Stimulated activated CD8-positive, alpha-beta memory T cell treated with anti-CD3 and anti-CD28 coated beads, Interleukin-15, amount 100 ng/mL, for 1 hour (primary cell): ENCODE measurements around the gene NUDCD3.

Experiments
- DNase-seq: peaks from one replicate; pipeline ENCODE4 v3.0.0-alpha.2; 2020; ENCODE audit warnings: low read depth

Gene NUDCD3

DNA sequence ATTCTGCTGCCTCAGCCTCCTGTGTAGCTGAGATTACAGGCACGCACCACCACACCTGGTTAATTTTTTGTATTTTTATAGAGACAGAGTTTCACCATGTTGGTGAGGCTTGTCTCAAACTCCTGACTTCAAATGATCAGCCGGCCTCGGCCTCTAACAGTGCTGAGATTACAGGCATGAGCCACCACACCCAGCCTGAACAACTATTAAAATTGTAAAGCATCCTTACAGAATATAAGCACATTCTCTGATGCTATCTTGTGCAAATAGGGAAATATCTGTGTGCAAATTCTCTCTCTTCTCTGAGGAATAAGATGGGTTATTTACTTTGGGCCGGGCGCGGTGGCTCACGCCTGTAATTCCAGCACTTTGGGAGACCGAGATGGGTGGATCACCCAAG lies 12.5 kb downstream of the NUDCD3 start:
- DNase-seq, result no peak

DNA sequence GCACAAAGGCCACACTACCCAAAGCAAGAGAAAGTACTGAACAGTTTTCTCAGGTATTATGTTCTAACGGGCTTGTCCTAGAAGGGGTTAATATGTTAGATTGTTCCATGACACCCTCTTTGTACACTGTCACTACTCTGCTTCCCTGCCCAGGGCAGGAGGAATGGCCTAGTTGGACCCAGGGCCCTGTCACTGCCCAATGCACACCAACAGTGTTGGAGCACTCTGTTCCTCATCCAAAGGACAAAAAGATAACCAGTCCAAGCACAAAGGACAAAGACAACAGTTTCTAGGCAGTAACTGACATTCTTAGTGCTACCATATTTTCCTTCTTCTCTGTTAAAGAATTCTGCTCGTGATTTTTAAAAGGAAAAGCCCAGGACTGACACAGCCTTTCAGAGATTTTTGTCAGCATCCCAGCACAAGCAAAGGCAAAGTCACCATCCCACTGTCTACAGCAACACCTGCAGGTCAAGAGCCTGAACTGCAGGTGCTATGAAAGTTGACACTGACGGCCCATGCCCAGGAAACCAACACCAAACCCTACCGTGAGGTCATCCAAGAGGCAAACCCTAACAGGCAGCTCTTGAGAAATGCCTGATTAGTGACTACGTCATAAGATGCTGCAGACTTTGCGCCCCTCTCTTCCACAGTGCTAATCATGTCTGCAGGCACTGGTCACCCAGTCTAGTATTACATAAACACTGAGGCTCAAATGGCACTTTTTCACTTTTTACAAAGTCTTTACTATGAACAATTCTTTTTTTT lies 13.2 kb downstream of the NUDCD3 start:
- DNase-seq, result peak; percentile 12

DNA sequence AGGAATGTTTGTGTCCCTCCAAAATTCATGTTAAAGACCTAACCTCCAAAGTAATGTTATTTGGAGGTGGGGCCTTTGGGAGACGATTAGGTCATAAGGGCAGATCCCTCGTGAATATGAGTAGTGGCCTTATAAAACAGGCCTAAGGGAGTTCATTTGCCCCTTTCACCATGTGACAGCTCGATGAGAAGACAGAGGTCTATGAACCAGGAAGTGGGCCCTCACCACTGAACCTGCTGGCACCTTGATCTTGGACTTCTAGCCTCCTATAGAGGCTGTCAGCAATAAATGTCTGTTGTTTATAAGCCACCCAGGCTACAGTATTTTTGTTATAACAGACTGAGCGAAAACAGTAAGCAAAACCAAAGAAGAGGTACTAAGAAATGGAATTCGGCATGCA lies 14.1 kb downstream of the NUDCD3 start:
- no peak for DNase-seq

DNA sequence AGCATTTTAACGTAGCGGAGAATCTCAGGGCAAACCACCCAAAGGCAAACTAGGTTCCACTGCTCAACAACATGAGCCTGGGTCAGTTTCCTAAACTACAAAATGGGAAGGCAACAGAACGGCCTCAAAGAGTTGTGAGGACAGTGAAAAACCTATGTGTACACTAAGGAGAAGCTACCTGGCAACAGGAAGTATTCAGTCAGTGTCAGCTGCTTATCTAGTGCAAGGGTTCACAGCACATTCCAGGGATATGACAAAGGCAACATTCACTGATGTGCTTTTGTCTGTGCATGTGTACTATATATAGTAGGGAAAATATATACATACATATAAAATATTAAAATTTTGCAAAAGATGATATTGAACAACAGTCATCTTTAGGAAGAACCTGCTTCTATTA lies 17.2 kb downstream of the NUDCD3 start:
- DNase-seq, result no peak

DNA sequence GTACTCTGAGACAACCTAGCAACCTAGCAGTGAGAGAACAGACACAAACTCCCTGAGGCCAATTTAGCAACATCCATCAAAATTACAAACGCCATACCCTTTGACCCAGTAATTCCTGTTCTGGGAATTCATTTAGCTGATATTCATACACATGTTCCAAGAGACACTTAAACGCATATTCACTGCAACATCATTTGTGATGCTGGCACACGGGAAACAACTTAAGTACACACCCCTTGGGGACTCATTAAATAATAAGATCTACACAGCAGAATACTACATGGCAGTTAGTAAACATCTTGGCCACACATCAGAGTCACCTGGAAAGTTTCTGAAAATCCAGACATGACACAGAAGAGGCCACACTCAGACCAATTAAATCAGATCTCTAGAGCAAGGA lies 17.6 kb downstream of the NUDCD3 start:
- no peak for DNase-seq

DNA sequence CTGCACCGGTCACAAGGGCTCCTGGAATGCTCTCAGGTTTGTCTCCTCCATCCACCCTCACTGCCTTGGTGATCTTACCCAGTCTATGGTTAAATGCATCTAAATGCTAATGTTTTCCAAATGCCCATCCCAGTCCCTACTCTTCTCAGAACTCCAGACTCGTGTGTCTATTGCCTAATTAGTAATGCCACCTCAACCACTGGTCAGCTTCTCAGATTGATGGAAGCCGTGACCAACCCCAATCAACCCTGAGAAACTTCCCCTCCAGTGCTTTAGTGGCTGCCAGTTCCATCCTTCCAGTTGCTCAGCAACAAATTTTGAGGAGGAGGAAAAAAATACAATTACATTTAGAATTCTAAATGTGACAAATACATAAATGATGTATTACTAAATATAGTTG lies 18.6 kb downstream of the NUDCD3 start:
- no peak for DNase-seq

DNA sequence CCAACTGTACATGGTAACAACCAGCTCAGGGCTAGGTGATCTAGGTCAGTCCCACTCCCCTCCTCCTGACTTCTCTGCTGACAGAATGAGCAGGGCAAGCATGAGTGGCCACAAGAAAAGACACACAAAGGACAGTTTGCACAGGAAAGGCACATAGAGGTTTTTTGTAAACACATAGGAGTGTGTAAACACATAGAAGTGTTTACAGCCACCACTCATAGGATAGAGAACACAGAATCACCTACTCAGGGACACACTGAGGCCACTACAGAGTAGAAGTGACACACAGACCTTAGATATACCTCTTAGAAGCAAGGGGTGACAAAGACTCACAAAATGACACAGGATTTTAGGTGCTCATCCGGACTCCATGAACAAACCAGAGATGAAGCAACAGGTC lies 19.0 kb downstream of the NUDCD3 start:
- no peak for DNase-seq

DNA sequence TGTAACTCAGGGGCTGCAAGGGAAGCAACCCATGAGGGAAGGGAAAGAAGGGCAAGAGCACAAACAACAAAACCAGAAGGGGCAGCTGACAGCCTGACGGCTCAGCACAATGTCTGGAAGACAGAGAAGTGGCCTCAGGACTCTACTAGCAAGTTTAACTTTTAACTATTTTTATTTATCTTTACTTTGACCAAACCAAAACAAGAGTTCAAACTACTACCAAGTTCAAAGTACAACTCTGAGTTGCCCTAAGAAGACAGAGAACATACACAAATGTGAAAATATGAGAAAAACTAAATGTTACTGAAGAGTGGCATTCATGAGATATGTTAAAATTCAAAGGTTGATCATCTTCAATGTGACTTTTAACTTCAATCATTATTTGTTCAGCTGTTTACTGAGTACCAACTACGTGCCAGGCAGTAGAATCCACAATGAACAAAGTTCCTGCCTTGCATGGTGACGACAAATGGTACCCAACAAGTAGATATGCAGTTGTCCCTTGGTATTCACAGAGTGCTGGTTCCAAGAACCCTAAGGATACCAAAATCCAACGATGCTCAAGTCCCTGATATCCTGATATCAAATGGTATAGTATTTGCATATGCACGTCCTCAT lies 19.7 kb downstream of the NUDCD3 start:
- no peak for DNase-seq

DNA sequence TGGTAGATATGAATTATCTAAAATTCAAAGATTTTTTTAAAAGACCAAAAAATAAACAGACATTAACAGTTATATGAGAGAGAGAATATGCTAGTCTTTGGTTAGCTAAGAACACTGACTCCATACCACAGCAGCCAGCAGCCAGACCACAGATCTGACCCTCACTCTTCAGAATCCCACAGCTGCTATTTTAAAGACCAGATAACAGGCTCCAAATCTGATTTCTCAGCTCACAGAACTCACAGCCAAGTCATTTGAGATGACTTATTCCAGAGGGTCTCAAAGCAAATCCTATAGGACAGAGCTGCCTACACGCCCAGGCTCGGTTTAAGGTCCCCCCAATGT lies 20.4 kb downstream of the NUDCD3 start:
- DNase-seq, result no peak

DNA sequence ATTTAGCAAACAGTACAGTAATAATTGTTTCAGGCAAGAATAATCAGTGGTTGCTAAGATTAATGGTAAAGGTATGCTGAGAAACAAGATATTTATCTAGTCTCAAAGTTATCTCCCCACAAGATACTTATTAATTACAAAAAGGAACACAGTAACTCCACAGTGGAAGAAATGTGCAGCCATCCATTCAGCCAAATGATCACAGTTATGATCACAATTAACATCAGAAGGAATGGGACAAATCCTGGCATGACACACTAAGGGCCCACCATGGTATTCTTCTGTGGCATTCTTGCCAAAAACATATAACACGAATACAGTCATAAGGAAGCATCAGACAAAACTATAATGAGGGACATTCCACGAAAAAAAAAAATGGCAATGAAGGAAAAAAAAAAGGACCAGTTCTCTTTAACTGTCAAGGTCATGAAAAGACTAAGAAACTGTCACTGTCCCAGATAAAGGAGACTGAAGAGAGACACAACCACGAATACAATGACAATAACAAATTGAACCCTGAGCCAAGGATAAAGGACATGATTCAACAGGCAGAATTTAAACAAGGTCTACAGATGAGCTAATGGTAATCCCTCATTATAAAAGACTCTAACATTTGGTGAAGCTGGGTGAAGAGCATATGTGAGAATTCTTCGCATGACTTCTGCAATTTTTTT lies 20.9 kb downstream of the NUDCD3 start:
- no peak for DNase-seq

DNA sequence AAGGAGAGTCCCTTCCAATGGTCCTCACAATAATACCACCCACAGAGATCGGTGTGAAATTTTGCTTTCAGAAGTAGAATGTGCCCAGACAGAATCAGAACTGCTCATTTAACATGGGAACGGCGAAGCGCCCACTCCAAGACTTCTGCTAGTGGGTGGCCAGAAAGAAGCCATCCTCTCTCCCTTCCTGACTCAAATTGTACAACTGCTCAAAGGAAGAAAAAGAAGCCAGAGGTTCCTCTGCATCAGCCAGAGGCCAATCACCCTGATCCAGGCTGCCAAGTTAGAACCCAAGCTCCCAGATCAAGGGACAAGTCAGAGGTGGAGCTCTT lies 23.3 kb downstream of the NUDCD3 start:
- DNase-seq, result no peak

DNA sequence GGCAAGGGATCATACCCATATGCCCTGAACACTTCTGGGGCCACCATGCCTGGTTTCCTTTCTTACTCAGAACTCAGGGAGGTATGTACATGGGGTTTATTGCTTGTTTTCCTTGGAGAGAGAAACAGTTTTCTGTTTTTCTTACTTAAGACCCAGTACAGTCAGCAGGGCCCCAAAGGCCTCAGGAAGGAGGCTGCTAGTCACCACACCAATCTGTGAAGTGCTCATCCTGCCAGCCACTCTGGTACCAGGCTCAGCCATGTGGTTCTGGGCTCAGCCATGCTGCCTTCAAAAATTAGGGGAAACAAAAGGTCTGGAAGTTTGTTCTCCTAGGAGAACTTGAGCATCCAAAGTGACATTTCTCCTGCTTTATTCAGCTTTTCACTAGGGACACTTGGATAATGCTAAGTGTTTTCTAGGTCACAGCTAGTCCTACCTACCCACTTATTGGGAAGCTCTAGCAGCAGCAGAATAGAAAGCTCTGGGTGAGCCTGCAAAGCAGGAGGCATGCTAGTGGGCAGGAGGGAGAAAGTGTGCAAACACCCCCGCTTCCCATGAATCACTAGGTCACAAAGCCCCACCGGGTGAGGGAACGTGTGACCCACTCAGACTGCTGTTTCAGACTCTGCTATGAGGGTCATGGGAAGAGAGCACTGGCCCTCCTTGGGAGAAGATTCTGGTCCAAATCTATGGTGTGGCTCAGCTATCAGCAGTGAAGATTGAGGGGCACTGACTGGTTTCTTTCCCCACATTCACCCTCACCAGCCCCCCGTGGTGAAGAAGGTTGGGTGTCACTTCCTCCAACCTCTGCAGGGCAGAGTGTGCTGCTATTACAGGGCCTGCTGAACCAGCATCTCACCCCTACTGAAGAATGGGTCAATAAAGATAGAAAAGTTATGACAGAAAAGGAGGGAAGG lies 23.9 kb downstream of the NUDCD3 start:
- no peak for DNase-seq

DNA sequence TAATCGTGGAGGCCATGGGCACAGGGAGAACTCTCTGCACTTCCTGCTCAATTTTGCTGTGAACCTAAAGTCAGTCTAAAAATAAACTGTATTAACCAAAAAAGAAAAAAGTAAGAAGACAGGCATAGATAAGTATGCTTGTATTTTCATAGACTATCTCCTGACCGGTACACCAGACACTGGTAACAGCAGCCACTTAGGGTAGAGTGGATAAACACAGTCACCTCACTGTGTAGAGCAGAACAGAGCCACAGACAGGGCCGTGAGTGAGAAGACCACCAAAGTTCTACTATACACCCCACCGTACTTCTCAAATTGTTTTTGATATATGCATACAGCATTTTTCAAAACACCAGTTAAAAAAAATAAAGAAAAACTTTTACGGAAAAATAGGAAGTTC lies 25.0 kb downstream of the NUDCD3 start:
- no peak for DNase-seq

DNA sequence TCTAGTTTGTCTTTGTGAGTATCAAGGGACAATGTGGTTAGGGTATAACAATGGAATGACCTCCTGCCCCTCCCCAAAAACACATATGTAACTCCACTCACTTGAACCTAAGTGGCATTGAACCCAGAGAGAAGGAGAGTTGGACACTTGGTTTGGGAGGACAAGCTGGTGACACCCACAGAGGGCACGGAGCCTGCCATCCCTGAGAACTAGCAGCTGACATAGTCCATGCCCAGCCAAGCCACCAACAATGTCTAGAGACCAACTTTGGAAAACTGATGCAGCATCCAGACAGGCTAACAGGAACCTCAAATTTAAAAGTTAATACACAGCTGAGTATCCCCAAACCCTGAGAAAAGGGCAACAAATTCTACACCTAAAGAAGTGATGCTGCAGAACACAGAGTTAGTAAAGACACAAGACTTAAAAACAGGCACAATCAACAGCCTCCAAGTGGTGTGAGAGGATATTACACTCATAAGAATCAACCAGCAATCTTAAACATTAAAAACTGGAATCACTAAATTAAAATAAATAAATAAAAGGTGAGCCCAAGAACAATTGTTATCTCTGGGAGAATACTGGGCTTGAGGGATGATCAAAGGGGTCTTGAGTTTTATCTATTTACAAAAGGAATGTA lies 27.2 kb downstream of the NUDCD3 start:
- no peak for DNase-seq

DNA sequence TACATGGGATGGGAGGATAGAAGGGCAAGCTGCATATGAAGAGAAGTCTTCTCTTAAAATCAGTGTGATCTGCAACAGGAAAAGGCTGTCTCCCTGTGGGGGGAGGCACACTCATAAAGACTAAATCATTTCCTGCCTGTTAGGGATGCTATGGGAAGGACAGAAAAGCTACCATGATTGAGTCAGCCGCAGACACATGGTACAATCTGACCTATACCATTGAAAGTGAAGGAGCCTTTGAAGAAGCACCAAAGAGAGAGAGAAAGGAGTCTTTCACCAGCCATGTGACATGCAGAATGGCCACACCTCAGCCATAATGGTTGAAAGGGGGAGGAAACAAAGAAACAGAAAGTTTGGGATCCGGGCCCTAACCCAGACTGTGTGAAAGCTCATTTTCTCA lies 29.1 kb downstream of the NUDCD3 start:
- no peak for DNase-seq

DNA sequence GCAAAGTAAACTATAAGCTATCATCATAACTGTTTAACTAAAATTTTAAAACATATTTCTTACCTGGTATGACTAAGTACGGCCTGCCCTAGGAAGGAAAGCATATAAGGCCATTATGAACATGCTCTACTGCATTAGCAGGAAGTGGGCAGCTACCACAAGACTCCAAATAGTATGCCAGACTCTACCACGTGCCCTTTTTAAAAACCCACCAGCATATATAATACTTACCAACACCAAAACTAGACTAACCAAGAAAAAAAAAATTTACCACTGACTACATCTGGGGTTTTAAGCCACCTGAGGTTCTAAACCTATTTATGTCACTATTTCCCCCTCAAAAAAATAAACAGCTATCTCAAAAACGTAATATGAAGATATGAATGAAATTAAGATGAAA lies 30.1 kb downstream of the NUDCD3 start:
- DNase-seq, result peak; percentile 29

DNA sequence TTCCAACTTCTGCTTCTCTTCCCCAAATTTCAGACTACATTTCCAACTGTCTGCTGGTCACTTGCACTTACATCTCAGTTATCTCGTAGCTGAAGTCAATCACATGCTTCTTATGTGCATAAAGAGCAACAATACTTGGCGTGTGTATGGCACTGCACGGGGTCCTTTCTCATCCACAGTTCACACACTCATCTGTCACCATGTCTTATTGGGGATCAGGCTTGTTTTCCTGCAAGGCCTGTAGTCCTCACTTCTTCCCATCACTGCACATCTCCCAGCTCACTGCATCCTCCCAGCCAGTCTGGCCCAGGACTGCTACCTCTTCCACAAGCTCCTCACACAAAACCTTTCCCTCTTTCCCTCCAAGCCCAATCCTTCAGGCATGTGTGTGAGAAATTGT lies 35.3 kb downstream of the NUDCD3 start:
- DNase-seq, result no peak

DNA sequence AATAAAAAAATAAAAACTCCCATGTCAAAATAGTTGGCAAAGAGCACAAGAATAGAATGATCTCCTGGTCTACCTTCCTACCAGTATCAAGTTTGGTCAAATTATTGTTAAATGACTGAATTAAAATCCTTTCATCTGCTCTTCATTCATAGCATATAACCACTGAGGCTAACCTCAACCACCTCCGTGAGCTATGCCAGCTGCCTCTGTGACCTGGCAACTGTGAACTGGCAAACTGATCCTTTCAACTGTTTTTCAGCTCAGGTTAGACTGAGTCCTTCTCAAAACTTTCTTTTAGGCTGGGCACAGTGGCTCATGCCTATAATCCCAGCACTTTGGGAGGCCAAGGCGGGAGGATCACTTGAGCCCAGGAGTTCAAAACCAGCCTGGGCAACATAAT lies 36.1 kb downstream of the NUDCD3 start:
- DNase-seq, result no peak

DNA sequence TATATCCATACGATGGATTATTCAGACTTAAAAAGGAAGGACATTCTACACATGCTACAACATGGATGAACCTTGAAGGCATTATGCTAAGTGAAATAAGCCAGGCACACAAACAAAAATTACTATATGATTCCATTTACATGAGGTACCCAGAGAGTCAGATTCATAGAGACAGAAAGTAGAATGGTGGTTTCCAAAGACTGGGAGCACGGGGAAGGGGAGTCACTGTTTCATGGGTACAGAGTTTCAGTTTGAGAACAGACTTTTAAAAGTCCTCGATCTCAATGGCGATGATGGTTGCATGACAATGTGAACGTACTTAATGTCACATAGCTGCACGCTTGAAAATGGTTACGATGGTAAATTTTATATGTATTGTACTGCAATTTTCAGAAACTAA lies 39.3 kb downstream of the NUDCD3 start:
- DNase-seq, result no peak

DNA sequence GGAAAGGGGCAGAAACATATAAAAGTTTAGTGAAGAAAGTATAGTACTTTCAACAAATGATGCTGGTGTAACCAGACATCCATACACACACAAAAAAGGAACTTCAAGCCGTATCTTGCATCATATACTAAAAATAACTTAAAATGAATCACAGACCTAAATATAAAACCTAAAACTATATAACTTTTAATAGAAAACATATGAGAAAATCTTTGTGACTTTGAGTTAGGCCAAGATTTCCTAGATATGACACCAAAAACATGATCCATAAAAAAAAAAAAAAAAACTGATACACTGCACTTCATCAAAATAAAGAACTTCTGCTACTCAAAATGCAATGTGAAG lies 40.9 kb downstream of the NUDCD3 start:
- DNase-seq, result no peak

DNA sequence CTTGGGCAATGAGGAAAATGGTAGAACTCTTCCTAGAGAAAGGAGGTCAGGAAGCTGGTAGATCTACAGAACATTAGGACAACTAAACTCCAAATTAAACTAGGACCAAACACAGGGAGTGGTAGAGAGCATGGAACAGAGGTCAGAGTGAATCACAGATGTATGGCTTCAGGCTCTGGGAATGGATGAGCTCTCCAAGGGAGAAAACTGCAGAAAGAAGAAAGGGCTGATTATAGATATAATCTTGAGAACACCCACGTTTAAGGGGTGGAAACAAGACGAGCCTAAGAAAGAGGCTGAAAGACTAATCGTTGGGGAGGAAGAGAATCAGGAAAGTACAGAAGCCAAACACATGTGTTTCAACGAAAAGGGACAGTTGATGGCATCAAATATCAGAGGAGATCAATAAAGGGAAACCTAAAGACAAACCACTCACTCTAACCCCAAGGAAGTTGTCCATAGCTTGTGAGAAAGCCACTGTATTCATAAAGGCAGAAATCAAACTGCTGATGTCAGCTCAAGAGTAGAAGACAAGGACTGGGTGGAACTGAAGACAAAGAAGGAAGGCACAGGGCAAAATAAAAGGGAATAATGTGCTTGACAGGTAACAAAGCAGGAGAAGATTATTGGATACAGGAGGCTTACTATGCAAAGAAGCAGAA lies 41.4 kb downstream of the NUDCD3 start:
- DNase-seq, result no peak
